ENCODE measurements around the gene MT1E.
"Not testable (repeated sequence)": the region's sequence is repeated elsewhere in the genome, so short reads cannot be mapped to it uniquely, and the experiment has no call there.

MT1E gene

GRCh38 chr16:56674570-56674969, 49.0 kb downstream of the MT1E start:
- not testable (repeated sequence) for DNase-seq

DNA sequence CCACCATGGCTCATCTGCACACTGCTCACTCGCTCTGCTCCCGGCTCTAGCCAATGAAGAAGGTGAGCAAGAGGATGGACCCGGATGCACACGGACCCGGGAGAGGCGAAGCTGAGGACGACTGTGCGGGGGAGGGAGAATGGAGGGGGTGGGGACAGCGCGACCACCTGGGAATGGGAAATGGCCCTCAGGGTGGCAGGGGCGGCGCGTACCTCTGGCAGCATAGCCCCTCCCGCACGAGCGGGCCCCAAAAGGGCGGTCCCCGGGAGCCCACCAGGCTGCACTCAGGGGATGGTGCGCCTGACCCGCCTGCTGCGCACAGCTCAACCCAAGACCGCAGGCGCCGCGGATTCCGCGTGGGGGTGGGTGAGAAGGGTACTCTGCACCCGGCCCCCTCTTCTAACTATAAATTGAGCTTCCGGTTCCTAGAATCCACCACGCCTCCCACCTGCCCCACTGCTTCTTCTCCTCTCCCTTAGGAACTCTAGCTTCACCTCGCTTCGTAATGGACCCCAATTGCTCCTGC, 50.2 kb downstream of the MT1E start:
- DNase-seq = no peak
